CD4-positive, alpha-beta T cell treated with Interleukin-4 for 4 hours (primary cell): ENCODE measurements around the gene RASAL2.

Experiments used
- DNase-seq: peaks from one replicate; pipeline ENCODE4 v3.0.0-alpha.2; 2020

RASAL2 gene

GRCh38 chr1:178529364-178530036 lies 435.6 kb downstream of the RASAL2 start:
- DNase-seq: no peak

GRCh38 chr1:178530037-178530402 lies 436.1 kb downstream of the RASAL2 start:
- no peak for DNase-seq

GRCh38 chr1:178530502-178530901 lies 436.6 kb downstream of the RASAL2 start:
- no peak for DNase-seq

GRCh38 chr1:178531887-178532286 lies 438.0 kb downstream of the RASAL2 start:
- DNase-seq: no peak

GRCh38 chr1:178532392-178532791 lies 438.5 kb downstream of the RASAL2 start:
- peak; percentile 58 for DNase-seq

- no peak for DNase-seq
These were observed 439.4 kb downstream of the RASAL2 start for GRCh38 chr1:178533121-178533946.
